ENCODE data around the gene COA6.

- TF ChIP-seq CTCF (IDR thresholded peaks at IDR 0.05) (no peak), POLR2A (IDR thresholded peaks at IDR 0.05; ENCODE audit: low read depth) (no peak), EP300 (IDR thresholded peaks at IDR 0.05) (no peak)
Observed at GRCh38 chr1:234396092-234396491, 22.8 kb downstream of the COA6 start.

All from esophagus muscularis mucosa (tissue), 4 donors.